Fibroblast of mammary gland (primary cell): ENCODE measurements around the gene RHBDL1.

ENCODE experiments used
- DNase-seq: peaks from one replicate; pipeline ENCODE4 v3.0.0-alpha.2; 2010; ENCODE audit warnings: low read depth
- H3K4me3 ChIP-seq: 2 replicates; pipeline ENCODE4 v1.5.1; 2011; ENCODE audit warnings: low read depth, mild to moderate bottlenecking, low read length, moderate library complexity; ENCODE audit not compliant: control insufficient read depth
- TF ChIP-seq, protein P1 (sequence below): conservative IDR thresholded peaks from 2 replicates; pipeline ENCODE4 v1.5.1; 2011; ENCODE audit warnings: low read depth, low read length, inconsistent platforms; ENCODE audit not compliant: control insufficient read depth, insufficient read depth

The RHBDL1 gene

DNA sequence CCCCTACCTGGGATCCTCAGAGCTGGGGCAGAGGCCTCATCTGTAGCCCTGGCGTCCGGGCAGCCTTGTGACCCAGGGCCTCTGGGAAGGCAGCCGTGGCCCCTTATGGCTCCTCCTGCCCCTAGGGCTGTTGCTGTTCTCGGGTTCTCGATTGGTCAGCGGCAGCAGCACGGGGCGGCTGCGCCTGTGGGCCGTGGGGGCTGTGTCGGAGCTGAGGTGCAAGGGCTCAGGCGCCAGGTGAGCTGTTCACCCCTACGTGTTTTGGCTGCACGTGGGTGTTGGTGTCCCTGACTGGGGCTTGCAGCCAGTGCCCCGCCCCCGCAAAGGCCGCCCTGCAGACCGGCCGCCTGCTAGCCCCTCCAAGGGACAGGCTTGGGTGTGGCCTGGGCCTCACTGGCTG is 13.4 kb upstream of the RHBDL1 start:
- TF ChIP-seq, protein P1, sequence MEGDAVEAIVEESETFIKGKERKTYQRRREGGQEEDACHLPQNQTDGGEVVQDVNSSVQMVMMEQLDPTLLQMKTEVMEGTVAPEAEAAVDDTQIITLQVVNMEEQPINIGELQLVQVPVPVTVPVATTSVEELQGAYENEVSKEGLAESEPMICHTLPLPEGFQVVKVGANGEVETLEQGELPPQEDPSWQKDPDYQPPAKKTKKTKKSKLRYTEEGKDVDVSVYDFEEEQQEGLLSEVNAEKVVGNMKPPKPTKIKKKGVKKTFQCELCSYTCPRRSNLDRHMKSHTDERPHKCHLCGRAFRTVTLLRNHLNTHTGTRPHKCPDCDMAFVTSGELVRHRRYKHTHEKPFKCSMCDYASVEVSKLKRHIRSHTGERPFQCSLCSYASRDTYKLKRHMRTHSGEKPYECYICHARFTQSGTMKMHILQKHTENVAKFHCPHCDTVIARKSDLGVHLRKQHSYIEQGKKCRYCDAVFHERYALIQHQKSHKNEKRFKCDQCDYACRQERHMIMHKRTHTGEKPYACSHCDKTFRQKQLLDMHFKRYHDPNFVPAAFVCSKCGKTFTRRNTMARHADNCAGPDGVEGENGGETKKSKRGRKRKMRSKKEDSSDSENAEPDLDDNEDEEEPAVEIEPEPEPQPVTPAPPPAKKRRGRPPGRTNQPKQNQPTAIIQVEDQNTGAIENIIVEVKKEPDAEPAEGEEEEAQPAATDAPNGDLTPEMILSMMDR: no peak
- H3K4me3 ChIP-seq: no peak overlapping the region
- DNase-seq: no peak

DNA sequence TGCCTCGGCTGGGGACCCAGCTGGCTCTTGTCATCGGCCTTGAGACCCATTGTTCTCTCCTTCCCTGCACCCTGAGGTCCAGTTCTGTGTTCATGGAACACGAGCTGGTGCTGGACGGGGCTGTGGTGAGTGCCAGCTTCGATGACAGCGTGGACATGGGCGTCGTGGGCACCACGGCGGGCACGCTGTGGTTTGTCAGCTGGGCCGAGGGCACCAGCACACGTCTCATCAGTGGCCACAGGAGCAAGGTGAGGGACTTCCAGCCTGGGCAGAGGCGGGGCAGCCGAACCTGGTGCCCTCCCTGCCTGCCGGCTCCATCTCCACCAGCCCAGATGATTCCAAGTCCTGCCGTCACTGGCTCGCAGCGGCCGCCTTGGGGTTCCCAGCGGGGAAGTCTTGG is 12.9 kb upstream of the RHBDL1 start:
- H3K4me3 ChIP-seq: no peak overlapping the region
- DNase-seq: no peak
- TF ChIP-seq, protein P1: no peak

DNA sequence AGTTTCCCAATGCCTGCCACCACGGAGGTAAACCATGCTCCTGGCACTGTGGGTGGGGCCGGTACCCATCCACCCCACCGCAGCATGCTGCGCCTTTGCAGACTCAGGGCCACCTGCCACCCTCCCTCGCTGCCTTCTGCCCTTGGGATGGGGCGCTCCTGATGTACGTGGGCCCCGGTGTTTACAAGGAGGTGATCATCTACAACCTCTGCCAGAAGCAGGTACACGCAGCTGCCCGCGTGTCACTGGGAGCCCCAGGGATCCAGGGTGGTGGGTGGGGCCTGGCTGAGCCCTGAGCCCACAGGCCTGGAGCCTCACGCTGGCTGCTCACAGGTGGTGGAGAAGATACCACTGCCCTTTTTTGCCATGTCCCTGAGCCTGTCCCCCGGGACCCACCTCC is 8.9 kb upstream of the RHBDL1 start:
- TF ChIP-seq, protein P1: no peak
- DNase-seq: no peak
- no peak overlapping the region for H3K4me3 ChIP-seq

DNA sequence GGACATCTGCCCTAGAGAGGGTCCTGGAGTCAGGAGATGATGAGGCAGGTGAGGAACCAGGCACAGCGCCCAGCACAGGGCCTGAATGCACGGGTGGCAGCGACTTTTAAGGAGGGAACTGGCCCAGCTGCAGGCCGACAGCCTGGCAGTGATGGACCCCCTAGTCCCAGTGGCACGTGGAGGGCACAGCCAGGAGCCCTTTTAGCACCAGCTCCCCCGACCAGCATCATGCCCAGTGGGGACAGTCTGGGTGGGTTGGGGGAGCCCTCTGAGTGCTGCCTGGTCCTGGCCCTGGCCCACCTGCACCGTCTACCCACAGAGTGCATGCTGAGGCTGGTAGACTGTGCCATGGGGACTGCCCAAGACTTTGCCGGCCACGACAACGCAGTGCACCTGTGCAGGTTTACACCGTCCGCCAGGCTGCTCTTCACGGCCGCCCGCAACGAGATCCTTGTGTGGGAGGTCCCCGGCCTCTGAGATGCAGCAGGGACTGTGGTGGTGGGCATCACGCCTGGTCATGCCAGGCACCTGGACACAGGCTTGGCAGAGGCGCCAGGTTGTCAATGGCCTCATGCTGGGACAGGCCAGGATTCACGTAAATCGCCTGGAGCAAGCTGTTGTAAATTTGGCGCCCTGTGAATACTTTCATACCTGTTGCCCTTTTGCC is 8.2 kb upstream of the RHBDL1 start:
- TF ChIP-seq, protein P1: no peak
- no peak for DNase-seq
- H3K4me3 ChIP-seq: no peak overlapping the region

DNA sequence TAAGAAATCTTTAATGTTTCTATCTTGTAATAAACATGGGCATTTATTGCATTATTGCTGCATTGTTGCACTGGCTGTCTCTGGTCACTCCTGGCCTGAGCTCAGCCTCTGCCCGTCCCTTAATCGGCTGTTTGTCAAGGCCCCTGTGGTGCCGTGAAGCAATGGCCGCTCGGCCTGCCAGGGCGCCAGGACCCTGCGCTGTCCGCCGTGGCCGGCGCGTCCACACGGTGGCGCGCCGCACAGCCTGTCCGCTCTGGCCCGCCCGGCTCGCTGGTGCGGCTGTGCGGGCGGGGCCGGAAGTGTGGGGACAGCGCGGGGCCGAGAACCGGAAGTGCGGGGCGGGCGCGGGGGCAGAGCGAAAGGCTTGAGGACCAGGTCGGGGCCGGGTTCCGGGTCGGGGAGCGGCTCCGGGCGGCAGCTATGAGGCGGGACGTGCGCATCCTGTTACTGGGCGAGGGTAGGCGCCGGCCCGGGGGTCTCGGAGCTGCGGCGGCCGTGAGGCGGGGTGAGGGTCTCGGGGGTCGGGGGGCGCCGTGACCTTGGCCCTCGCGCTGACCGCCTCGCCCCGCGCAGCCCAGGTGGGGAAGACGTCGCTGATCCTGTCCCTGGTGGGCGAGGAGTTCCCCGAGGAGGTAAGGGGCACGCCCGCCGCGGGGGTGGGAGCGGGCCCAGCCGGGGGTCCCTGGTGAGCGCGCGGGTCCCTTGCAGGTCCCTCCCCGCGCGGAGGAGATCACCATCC is 7.5 kb upstream of the RHBDL1 start, which contains the start of gene RHOT2:
Gene RHOT2 (plus strand): TSS at position 353 of the 739 bp plus-strand sequence. CDS start 68 bp downstream, at position 421.
- H3K4me3 ChIP-seq: peak within 1 kb of the TSS; percentile 73
- DNase-seq: peak; percentile 85
- TF ChIP-seq, protein P1: no peak

DNA sequence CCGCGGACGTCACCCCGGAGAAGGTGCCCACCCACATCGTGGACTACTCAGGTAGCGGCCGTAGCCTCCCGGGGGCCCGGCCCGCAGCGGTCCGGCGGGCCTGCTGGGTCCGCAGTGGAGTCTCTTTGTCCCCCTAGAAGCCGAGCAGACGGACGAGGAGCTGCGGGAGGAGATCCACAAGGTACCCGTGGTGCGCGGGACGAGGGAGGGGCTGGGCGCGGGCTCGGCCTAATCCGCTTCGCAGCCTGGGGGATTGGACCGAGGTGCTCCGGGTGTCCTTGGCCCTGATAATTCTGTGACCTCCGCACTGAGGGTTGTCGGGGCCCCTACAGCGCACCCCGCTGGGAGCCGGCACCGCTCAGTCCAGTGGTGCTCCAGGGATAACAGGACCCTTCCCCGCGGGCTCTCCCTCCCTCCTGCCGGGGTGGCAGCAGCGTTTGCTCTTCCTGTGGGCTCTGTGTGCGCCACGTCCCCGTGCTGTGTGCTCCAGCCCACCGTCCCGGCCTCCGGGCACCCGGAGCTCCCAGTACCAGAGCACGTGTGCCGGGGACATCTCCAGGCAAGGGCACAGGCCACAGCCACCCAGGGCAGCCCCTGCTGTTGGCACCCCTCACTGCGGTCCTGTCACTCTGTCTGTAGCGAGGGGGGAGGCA is 6.8 kb upstream of the RHBDL1 start:
- peak overlapping the region; percentile 73 for H3K4me3 ChIP-seq
- TF ChIP-seq, protein P1: no peak
- no peak for DNase-seq
